HG03159 (cell line): ENCODE measurements around the gene CRISPLD2.
"Not testable (repeated sequence)": the region's sequence is repeated elsewhere in the genome, so short reads cannot be mapped to it uniquely, and the experiment has no call there.

ENCODE experiments used
- ATAC-seq: cut with Tn5 transposase; IDR thresholded peaks from one replicate; pipeline ENCODE4 v1.9.1; 2021; ENCODE audit warnings: mild to moderate bottlenecking, moderate library complexity; ENCODE audit not compliant: unreplicated experiment

CRISPLD2 gene

GRCh38 chr16:84856203-84856581 is 36.4 kb downstream of the CRISPLD2 start:
- ATAC-seq = not testable (repeated sequence)

GRCh38 chr16:84856811-84857210 is 37.0 kb downstream of the CRISPLD2 start:
- not testable (repeated sequence) for ATAC-seq

DNA sequence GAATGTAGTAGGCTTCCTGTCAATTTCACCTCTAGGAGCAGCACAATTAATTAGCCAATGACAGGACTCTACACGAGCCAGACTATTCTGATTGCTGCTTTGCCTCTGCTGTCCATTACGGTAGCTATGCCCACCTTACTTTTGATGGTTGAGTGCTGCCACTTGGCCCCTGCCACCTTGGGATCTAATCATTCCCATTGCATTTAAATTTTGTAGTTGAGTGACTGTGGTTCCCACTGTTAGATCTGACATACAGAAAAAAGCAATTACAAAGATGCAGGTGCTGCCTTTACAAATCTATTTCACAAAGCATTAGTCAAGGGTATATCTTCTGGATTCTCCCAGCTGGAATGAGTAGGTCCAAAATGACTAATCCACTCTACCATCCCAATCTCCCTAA is 39.9 kb downstream of the CRISPLD2 start:
- no peak for ATAC-seq

DNA sequence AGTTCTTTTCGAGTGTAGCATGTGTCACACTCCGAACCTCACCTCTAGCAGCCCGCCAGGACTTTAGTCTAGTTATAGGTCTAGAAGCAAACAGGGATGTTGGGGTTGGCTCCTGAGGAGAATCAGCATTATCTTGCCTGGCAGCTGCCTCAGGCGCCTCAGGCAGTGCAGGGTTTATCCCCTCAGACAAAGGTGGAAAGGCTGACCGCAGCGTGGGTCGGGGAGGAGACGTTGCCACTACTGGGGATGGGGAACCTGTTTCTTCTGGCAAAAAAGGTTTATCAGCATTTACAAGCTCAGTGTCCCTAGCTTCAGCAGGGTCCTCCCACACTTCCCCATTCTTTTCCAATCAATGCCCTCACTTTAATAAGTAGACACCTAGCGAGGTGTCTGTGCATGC is 40.6 kb downstream of the CRISPLD2 start:
- no peak for ATAC-seq

GRCh38 chr16:84861671-84862070 is 41.9 kb downstream of the CRISPLD2 start:
- ATAC-seq = no peak

DNA sequence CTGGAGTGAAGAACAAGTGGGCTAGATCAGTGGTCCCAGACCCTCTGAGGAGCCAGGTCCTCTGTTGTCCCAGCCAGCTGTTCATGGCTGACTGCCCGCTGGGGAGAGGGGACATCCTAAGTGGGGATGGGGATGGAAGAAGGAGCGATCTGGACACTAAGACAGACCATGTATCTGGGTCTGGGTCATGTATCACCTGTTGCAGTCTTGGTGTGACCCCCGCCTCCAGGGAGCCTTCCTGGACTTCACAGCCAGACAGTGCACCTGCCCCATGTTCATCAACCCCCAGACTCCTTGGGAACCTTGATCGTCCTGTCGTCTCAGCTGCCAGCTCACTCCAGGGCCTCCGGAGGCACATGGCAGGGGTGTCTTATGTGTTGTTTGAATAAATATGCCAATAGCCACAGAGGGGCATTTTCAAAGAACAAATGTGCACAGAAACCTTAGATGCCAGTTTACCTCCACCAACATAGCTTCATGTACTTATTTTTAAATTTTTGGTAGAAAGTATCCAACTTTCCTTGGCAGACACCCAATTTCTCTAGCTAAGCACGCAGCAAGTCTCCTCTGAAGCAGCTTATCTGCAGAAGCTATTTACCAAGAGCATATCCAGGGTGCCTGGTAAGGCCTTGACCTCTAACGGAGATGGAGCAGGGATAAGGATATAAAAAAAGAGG is 43.2 kb downstream of the CRISPLD2 start:
- no peak for ATAC-seq

DNA sequence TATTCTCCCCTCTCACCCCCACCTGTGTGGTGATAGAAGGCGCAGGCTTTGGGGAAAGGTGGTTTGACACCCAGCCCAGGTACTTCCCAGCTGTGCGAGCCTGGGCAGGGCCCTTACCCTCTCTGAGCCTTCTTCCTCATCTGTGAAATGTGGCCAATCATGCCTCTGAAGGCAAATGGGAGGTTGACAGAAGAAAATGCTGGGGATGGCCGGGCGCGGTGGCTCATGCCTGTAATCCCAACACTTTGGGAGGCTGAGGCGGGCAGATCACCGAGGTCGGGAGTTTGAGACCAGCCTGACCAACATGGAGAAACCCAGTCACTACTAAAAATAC is 43.7 kb downstream of the CRISPLD2 start:
- no peak for ATAC-seq

- no peak for ATAC-seq
Measured at GRCh38 chr16:84864326-84864955, 44.7 kb downstream of the CRISPLD2 start.

DNA sequence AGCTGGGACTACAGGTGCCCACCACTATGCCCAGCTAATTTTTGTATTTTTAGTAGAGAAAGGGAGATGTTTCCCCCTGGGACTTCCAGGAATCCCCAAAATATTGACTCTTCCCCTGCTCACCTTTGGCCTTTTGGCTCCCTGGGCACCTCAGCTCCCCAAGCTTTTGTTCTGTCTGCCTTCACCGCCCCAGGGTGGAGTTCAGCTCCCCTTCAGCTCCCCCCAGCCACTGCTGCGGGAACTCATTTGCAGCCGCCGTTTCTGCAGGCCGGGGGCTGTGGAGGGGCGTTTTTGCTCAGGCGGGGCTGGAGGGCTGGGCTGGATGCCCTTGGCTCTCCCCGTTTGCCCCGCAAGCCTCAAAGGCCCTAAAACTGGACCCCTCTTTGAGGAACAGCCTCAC is 47.9 kb downstream of the CRISPLD2 start:
- no peak for ATAC-seq

DNA sequence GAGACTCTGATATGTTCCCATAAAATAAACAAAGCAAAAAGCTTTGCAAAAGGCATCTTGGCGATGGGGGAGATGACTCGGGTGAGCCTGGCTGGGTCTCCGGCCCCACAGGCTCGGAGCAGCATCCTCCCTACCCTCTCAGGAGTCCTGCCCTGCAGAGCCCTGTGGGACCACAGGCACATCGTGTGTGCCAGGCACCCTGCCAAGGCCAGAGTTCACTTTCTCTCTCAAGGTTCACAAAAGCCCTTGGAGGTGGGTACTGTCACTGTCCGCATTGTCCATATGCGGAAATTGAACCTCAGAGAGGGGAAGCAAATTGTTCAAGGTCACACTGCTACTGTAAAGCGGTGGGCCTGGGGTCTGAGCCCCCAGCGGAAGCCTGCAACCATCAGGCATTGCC is 48.5 kb downstream of the CRISPLD2 start:
- no peak for ATAC-seq

DNA sequence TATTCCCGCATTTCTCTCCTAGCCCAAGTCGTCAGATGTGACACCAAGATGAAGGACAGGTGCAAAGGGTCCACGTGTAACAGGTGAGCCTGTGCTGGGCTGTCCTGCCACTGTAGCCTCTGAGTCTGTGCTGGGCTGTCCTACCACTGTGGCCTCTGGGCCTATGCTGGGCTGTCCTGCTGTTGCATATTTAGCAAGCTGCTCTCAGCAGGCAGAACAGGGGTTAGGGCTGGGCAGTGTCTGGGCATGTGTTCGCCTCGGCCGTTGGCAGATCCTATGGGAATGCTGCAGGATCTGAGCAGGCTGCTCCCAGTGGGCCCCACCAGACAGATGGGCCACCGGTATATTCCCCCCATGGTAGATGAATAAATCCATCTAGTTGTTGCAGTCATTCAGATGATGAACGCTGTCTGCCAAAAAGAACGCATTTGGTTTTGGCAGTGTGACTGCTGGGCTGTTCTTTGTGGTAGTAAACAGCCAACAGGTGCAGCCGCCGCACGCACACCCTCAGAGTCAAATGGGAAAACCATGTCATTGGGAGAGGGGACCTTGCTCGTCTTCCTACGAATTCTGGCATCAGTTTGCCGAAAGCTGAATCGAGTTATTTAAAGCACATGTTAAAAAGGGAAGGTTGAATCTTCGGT is 49.2 kb downstream of the CRISPLD2 start:
- ATAC-seq = no peak

DNA sequence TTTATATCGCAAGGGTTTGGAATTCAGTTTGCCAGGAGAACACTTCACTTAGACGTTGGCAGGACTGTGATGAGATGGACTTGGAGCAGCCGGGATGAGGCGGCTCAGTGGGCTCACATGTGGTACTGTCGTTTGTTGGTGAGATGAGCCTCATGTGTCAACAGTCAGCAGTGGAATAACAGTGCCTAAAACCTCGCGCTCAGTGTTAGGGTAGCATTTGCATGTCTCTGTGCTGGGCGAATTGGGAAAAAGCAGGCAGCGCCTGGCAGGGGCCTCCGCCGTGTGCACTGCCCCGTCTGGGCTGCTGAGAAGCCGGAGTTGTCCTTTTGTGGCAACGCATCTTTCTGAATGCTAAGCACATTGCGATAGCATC is 49.7 kb downstream of the CRISPLD2 start:
- no peak for ATAC-seq

DNA sequence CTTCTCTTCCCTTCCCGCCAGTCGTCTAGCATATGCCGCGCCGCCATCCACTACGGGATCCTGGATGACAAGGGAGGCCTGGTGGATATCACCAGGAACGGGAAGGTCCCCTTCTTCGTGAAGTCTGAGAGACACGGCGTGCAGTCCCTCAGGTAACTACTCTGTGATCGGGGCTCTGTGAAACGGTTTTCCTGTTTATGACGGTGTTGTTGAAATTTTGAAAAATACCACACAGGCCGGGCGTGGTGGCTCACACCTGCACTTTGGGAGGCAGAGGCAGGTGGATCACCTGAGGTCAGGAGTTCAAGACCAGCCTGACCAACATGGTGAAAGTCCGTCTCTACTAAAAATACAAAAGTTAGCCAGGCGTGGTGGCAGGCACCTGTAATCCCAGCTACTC is 53.2 kb downstream of the CRISPLD2 start:
- not testable (repeated sequence) for ATAC-seq

- no peak for ATAC-seq
Measured at GRCh38 chr16:84874004-84874435, 54.2 kb downstream of the CRISPLD2 start.

GRCh38 chr16:84874553-84874952 is 54.8 kb downstream of the CRISPLD2 start:
- ATAC-seq = no peak

GRCh38 chr16:84874983-84875382 is 55.2 kb downstream of the CRISPLD2 start:
- ATAC-seq = no peak

- no peak for ATAC-seq
Measured at GRCh38 chr16:84875846-84876245, 56.1 kb downstream of the CRISPLD2 start.

DNA sequence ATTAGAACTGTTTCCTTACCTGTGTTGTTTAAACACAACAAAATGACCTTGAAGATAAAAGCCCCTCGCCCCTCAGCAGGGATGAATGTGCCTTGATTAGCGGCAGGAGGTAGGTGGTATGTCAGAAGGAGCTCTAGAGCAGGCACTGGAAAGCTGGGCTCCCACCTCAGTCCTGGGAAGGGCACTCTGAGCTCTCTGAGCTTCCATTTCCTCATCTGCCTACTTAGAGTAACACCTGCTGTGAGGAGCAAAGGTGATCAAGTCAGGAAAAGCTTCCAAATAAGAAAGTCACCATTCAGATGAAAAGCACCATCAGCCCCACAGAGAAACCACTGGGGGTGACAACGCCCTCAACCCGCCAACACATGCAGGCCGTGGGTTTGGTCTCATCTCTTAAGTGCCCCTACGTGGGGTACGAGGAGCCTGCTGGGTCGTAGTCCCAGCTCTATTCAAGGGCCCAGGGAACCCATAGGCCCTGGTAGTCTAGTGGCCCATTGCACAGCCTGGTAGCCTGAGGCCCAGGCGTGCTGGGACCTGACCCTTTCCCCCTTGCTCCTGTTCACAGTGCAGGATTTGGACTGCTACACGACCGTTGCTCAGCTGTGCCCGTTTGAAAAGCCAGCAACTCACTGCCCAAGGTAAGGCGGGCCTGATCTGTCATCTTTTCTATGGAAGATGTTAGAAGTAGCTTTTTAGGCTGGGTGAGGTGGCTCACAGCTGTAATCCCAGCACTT is 57.3 kb downstream of the CRISPLD2 start:
- no peak for ATAC-seq

GRCh38 chr16:84878770-84879169 is 59.0 kb downstream of the CRISPLD2 start:
- no peak for ATAC-seq

DNA sequence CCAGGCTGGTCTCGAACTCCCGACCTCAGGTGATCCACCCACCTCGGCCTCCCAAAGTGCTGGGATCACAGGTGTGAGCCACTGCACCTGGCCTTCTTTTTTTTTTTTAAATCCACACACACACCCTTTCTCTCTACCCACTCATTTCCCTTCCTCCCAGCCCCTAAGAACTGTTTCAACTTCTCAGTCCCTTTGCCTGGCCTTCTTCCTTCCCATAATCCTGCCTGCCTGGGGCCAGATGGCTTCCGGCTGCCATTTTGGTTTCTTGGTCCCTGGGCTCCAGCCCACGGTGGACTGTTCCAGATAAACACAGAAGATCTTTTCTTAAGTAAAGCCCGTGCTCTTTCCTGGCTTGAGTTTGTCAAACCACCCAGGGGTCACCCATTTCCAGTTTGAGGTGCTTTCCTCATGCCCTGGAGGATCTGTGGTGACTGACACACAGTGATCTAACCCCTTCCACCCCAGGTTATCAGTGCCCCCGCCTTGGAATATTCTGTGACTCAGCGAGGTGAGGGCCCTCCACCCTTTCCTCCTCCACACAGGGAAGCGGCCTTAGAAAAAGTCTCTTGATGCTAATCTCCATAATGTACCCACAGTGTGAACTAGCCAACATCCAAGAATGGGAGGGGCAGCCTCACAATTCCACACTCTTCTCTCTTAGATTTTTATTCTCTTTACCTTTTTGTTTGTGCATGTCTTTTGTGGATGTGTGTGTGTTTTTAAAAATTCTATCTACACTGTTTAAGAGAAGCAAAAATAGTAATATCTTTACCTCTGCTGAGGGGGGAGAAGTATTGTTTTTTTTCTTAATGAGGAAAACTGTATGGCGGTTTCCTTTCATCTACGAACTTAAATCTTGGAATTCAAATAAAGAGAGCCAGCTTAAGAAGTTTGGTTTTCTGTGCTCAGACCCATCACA is 60.0 kb downstream of the CRISPLD2 start:
- no peak for ATAC-seq
